ENCODE measurements around the gene ECM2.

The ECM2 gene

DNA sequence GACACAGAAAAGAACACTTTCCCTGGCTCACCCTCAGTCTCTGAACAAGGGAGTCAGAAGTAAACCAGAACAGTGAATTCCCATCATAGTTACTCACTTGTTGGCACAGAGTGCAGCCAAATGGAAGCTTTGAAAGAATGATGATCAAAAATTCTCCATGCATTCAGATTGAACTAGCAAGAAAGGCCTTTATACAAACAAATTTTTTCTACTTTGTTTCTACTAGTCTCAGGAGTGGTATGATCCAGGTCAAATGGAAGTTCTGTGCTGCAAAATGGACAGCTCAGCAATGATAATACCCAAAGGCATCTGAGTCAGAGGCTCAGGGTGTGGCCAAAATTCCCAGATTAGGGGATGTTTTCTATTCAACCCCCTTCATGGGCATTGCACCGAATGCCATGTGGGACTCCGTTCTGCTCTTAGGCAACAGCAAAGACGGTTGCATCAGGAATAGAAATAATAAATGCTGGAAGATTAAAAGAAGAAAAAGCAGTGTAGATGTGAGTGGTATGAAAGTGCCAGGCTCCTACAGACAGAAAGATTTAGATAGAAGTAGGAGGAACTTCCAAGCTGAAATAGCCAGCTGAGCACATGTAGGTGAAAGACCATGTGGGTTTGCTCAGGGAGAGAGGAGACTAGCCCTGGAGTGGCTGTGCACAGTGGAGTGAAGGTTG is 29.5 kb downstream of the ECM2 start:
- Histone ChIP-seq H3K9me3 (no peaks in the 10 kb centered on the region), H3K4me1 (peaks cover 0 to 71% (median 53%) of the 10 kb centered on the region in 4 donors), H3K27ac (peak overlapping the region; percentile 83 to 91), H3K4me3 (peak overlapping the region in 1 of 2 donors; percentile 4), H3K36me3 (no peaks in the 10 kb centered on the region), H3K27me3 (no peaks in the 10 kb centered on the region)
- DNase-seq, result peak; percentile 72 to 82
- intact Hi-C loops (cut with DNase I; ENCODE audit: low total_unique reads), result no loop called here
- TF ChIP-seq, protein P1, sequence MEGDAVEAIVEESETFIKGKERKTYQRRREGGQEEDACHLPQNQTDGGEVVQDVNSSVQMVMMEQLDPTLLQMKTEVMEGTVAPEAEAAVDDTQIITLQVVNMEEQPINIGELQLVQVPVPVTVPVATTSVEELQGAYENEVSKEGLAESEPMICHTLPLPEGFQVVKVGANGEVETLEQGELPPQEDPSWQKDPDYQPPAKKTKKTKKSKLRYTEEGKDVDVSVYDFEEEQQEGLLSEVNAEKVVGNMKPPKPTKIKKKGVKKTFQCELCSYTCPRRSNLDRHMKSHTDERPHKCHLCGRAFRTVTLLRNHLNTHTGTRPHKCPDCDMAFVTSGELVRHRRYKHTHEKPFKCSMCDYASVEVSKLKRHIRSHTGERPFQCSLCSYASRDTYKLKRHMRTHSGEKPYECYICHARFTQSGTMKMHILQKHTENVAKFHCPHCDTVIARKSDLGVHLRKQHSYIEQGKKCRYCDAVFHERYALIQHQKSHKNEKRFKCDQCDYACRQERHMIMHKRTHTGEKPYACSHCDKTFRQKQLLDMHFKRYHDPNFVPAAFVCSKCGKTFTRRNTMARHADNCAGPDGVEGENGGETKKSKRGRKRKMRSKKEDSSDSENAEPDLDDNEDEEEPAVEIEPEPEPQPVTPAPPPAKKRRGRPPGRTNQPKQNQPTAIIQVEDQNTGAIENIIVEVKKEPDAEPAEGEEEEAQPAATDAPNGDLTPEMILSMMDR (IDR thresholded peaks at IDR 0.05), result no peak

DNA sequence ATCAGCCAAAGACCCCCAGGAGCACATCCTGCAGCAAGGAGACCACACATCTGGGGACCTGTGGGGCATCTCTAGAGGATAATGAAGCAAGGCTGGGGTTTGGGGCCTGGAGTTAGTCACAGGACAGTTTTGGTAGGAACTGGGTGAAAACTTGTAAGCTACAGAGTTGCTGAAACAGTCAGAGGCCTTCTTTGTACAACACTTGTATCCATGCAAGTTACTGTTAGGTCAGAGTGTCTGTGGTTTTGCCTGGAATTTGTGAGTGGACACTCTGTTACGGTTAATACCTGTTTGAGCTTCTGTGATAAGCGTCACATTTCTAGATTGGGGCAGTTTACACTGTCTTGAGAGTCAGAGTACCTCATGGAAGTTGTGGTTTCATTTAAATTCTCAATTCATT is 30.9 kb downstream of the ECM2 start:
- H3K4me1 ChIP-seq, result peaks cover 0 to 78% (median 57%) of the 10 kb centered on the region in 4 donors
- intact Hi-C loops (cut with DNase I; ENCODE audit: low total_unique reads), result no loop called here
- no peaks in the 10 kb centered on the region for H3K27me3 ChIP-seq
- no peaks in the 10 kb centered on the region for H3K36me3 ChIP-seq
- TF ChIP-seq, protein P1 (IDR thresholded peaks at IDR 0.05), result no peak
- H3K9me3 ChIP-seq, result no peaks in the 10 kb centered on the region
- DNase-seq, result no peak
- no peak overlapping the region for H3K4me3 ChIP-seq
- peak overlapping the region; percentile 83 to 91 for H3K27ac ChIP-seq

DNA sequence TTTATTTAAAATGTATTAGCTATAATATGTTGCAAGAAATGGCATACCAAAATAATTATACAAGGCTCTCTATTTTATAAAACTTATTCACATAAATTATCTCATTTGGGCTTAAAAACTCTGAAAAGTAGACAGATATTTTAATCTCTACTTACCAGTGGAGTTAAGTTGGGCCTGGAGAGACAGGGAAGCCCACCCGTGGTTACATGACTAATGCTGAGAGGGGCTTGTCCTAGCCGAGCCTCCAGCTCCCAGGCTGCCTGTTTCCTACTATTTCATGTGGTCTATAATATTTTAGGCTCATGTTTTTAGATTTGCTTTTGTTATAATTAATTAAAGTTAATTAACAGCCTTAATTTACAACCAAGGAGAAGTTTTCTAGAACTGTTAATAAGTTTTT is 32.6 kb downstream of the ECM2 start:
- no peaks in the 10 kb centered on the region for H3K36me3 ChIP-seq
- peak overlapping the region; percentile 23 to 91 for H3K27ac ChIP-seq
- H3K27me3 ChIP-seq, result no peaks in the 10 kb centered on the region
- H3K4me1 ChIP-seq, result peaks cover 0 to 76% (median 53%) of the 10 kb centered on the region in 4 donors
- DNase-seq, result no peak
- intact Hi-C loops (cut with DNase I; ENCODE audit: low total_unique reads), result no loop called here
- H3K9me3 ChIP-seq, result no peaks in the 10 kb centered on the region
- no peak overlapping the region for H3K4me3 ChIP-seq
- TF ChIP-seq, protein P1 (IDR thresholded peaks at IDR 0.05), result no peak

DNA sequence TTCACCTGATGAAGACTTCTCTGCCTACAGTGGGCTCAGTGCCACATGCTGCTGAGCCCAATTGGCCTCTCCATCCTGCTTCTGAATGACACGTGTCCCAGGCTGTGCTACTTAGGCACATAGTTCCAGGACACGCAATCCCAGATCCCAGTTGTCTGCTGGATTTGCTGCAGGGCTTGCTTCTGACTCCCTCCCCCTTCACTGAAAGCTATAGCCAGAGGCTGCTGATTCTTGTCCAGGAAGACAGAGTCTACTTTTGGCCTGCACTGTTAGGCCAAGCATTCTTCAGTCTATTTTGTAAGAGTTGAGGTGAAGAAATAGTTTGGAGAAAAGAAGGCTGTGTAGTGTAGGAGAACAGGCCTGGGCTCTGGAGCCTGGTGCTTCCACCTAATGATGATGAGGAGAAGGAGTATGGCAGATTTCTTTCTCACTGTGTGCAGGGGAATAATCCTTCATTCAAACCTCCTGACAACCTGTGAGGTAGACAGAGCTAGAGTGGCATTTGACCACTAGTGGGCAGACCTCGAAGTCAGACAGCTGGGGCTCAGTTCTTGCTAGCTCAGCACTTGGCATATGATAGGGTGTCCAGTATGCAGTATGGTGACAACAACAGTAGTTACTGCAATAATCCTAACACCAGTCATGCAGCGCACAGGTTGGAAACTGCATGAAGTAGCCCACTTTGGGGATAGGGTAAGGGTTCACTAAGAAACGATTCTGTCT is 34.0 kb downstream of the ECM2 start:
- Histone ChIP-seq H3K4me1 (peaks cover 0 to 67% (median 40%) of the 10 kb centered on the region in 4 donors), H3K9me3 (no peaks in the 10 kb centered on the region), H3K27me3 (no peaks in the 10 kb centered on the region), H3K4me3 (no peak overlapping the region), H3K36me3 (no peaks in the 10 kb centered on the region), H3K27ac (peak overlapping the region; percentile 75 to 91)
- peak; percentile 80 to 91 for DNase-seq
- intact Hi-C loops (cut with DNase I; ENCODE audit: low total_unique reads), result no loop called here
- TF ChIP-seq, protein P1 (IDR thresholded peaks at IDR 0.05), result peak in 1 of 2 experiments; percentile 16

DNA sequence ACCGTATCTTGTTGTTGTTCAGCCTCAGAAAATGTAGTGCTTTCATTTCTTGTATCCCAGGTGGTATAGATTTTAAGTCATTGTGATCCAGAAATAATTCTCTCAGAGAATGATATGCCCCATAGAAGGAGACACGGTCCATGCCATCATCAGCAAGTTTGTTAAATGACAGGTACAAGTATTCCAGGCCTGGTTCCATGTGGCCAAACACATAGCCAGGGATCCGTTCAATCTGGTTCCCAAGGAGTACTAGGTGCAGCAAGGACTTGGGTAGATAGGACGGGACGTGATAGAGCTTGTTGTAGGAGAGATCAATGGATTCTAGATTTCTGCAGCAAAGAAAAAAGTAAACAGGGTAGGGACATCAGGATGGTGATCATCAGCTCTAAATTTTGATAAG is 35.1 kb downstream of the ECM2 start:
- Histone ChIP-seq H3K9me3 (no peaks in the 10 kb centered on the region), H3K27ac (peak overlapping the region; percentile 75 to 91), H3K27me3 (no peaks in the 10 kb centered on the region), H3K4me3 (no peak overlapping the region), H3K36me3 (no peaks in the 10 kb centered on the region), H3K4me1 (peaks cover 0 to 67% (median 34%) of the 10 kb centered on the region in 4 donors)
- TF ChIP-seq, protein P1 (IDR thresholded peaks at IDR 0.05), result no peak
- intact Hi-C loops (cut with DNase I; ENCODE audit: low total_unique reads), result no loop called here
- DNase-seq, result no peak

Measured in tibial artery (tissue), 4 donors.